GM12878 (cell line): Measurements from ENCODE around the gene WHRN. TPM values are rescaled to one million over a fixed set of nuclear protein-coding genes. Genes with fewer than 3 reads are reported as not detected.
A peak's percentile ranks its signal among the peaks of the same experiment; 100 is the strongest.

Experiments
- CREB1 ChIP-seq: IDR thresholded peaks from 2 replicates; pipeline ENCODE4 v1.6.1; 2012; ENCODE audit warnings: low read depth, mild to moderate bottlenecking, inconsistent platforms
- DPF2 ChIP-seq: fragments of 450-650 bp; IDR thresholded peaks from 2 replicates; pipeline ENCODE4 v1.6.1; 2017; ENCODE audit warnings: mild to moderate bottlenecking
- EP300 ChIP-seq, 2 experiments: fragments of 150-350 bp in 1 of 2; IDR thresholded peaks; 2 replicates each; pipeline ENCODE4 v1.6.1; 2011 to 2012; ENCODE audit warnings: low read depth in 2 of 2, low read length in 2 of 2, borderline replicate concordance in 1 of 2, improper control_type of control experiment in 1 of 2, inconsistent platforms in 1 of 2; ENCODE audit not compliant: control insufficient read depth in 1 of 2
- HSF1 ChIP-seq: fragments of 150-350 bp; IDR thresholded peaks from 2 replicates; pipeline ENCODE4 v1.6.1; 2014; ENCODE audit warnings: mild to moderate bottlenecking, low read depth, low read length
- KLF5 ChIP-seq: fragments of 450-650 bp; IDR thresholded peaks from 2 replicates; pipeline ENCODE4 v1.6.1; 2014; ENCODE audit warnings: mild to moderate bottlenecking; ENCODE audit not compliant: partially characterized antibody
- PML ChIP-seq: IDR thresholded peaks from 2 replicates; pipeline ENCODE4 v1.6.1; 2012; ENCODE audit warnings: low read length, inconsistent platforms
- PRDM15 ChIP-seq: fragments of 450-650 bp; formaldehyde crosslinking; IDR thresholded peaks from 2 replicates; pipeline ENCODE4 v1.4.0; 2020; ENCODE audit warnings: mild to moderate bottlenecking, moderate library complexity
- RUNX3 ChIP-seq: IDR thresholded peaks from 2 replicates; pipeline ENCODE4 v1.6.1; 2012; ENCODE audit warnings: low read length, inconsistent platforms
- SMAD5 ChIP-seq: IDR thresholded peaks from 2 replicates; pipeline ENCODE4 v1.6.1; 2016; ENCODE audit warnings: antibody characterized with exemption, low read depth
- STAT1 ChIP-seq: fragments of 450-650 bp; conservative IDR thresholded peaks from 2 replicates; pipeline ENCODE4 v1.6.1; 2014; ENCODE audit warnings: antibody characterized with exemption, mild to moderate bottlenecking
- polyA plus RNA-seq, 11 experiments: library from polyadenylated mRNA; depleted of rRNA in 4 of 11; unstranded in 6 of 11; stranded (reverse) in 5 of 11; fragments of >200 nt; fragmentation: Nextera tagmentation in 4 of 11; fragmentation: Illumina TruSeq in 1 of 11; extraction: Ambion mirVana in 4 of 11; extraction: Trizol in 1 of 11; gene quantifications; 1 replicate in 1 of 11; 2 replicates in 10 of 11; pipeline versions ENCODE4 v1.2.1 to v1.2.3, GENCODE V29; 2011 to 2016; ENCODE audit warnings: inconsistent platforms in 2 of 11, missing spikeins in 2 of 11, low read depth in 1 of 11
- total RNA-seq, 4 experiments: library from RNA; depleted of rRNA in 3 of 4; stranded (reverse); fragments of >200 nt in 3 of 4; fragmentation: Illumina TruSeq in 1 of 4; extraction: Trizol in 1 of 4; gene quantifications; 2 replicates each; pipeline versions ENCODE4 v1.2.1 to v1.2.3, GENCODE V29; 2013 to 2021
- TF ChIP-seq, protein P1 (sequence below): IDR thresholded peaks from 2 replicates; pipeline ENCODE4 v1.6.1; 2011; ENCODE audit warnings: borderline replicate concordance, low read depth, mild to moderate bottlenecking, moderate library complexity, mixed read lengths, low read length; ENCODE audit not compliant: insufficient read depth; ENCODE audit errors: extremely low read length
- TF ChIP-seq, protein P2 (sequence below): IDR thresholded peaks from 2 replicates; pipeline ENCODE4 v1.6.1; 2012; ENCODE audit warnings: mild to moderate bottlenecking, low read depth, low read length
- TF ChIP-seq, protein P3 (sequence below): fragments of 450-650 bp; IDR thresholded peaks from 2 replicates; pipeline ENCODE4 v1.6.1; 2017; ENCODE audit warnings: low read depth, mild to moderate bottlenecking, moderate library complexity
- TF ChIP-seq, protein P4 (sequence below): IDR thresholded peaks from 2 replicates; pipeline ENCODE4 v1.6.1; 2012; ENCODE audit warnings: low read depth, low read length, improper control_type of control experiment

Gene WHRN
- total and polyA plus RNA-seq, 10 of the 15 experiments (the other 5 are each of a cell fraction or from before 2014, with no cell fraction given), result 0.04 to 18.2 (median 0.68) TPM; not detected in 1

GRCh38 chr9:114488398-114489129, 16.7 kb downstream of the WHRN start (continued):
- no peak for TF ChIP-seq EP300 (IDR thresholded peaks at IDR 0.05; ENCODE audit: borderline replicate concordance in 1 of 2, control insufficient read depth in 1 of 2, low read depth in 2 of 2, low read length in 2 of 2)
- TF ChIP-seq STAT1, result no peak
- no peak for TF ChIP-seq PRDM15 (CRISPR knock-in tag)
- no peak for TF ChIP-seq DPF2
- no peak for TF ChIP-seq SMAD5
- no peak for TF ChIP-seq PML
- TF ChIP-seq KLF5, result no peak
- TF ChIP-seq, protein P1, sequence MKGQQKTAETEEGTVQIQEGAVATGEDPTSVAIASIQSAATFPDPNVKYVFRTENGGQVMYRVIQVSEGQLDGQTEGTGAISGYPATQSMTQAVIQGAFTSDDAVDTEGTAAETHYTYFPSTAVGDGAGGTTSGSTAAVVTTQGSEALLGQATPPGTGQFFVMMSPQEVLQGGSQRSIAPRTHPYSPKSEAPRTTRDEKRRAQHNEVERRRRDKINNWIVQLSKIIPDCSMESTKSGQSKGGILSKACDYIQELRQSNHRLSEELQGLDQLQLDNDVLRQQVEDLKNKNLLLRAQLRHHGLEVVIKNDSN, result no peak
- TF ChIP-seq, protein P2, sequence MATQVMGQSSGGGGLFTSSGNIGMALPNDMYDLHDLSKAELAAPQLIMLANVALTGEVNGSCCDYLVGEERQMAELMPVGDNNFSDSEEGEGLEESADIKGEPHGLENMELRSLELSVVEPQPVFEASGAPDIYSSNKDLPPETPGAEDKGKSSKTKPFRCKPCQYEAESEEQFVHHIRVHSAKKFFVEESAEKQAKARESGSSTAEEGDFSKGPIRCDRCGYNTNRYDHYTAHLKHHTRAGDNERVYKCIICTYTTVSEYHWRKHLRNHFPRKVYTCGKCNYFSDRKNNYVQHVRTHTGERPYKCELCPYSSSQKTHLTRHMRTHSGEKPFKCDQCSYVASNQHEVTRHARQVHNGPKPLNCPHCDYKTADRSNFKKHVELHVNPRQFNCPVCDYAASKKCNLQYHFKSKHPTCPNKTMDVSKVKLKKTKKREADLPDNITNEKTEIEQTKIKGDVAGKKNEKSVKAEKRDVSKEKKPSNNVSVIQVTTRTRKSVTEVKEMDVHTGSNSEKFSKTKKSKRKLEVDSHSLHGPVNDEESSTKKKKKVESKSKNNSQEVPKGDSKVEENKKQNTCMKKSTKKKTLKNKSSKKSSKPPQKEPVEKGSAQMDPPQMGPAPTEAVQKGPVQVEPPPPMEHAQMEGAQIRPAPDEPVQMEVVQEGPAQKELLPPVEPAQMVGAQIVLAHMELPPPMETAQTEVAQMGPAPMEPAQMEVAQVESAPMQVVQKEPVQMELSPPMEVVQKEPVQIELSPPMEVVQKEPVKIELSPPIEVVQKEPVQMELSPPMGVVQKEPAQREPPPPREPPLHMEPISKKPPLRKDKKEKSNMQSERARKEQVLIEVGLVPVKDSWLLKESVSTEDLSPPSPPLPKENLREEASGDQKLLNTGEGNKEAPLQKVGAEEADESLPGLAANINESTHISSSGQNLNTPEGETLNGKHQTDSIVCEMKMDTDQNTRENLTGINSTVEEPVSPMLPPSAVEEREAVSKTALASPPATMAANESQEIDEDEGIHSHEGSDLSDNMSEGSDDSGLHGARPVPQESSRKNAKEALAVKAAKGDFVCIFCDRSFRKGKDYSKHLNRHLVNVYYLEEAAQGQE, result no peak
- TF ChIP-seq, protein P3, sequence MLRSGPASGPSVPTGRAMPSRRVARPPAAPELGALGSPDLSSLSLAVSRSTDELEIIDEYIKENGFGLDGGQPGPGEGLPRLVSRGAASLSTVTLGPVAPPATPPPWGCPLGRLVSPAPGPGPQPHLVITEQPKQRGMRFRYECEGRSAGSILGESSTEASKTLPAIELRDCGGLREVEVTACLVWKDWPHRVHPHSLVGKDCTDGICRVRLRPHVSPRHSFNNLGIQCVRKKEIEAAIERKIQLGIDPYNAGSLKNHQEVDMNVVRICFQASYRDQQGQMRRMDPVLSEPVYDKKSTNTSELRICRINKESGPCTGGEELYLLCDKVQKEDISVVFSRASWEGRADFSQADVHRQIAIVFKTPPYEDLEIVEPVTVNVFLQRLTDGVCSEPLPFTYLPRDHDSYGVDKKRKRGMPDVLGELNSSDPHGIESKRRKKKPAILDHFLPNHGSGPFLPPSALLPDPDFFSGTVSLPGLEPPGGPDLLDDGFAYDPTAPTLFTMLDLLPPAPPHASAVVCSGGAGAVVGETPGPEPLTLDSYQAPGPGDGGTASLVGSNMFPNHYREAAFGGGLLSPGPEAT, result peak; percentile 94
- TF ChIP-seq HSF1, result no peak
- TF ChIP-seq CREB1, result no peak
- TF ChIP-seq, protein P4, sequence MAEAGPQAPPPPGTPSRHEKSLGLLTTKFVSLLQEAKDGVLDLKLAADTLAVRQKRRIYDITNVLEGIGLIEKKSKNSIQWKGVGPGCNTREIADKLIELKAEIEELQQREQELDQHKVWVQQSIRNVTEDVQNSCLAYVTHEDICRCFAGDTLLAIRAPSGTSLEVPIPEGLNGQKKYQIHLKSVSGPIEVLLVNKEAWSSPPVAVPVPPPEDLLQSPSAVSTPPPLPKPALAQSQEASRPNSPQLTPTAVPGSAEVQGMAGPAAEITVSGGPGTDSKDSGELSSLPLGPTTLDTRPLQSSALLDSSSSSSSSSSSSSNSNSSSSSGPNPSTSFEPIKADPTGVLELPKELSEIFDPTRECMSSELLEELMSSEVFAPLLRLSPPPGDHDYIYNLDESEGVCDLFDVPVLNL, result no peak
- no peak for TF ChIP-seq RUNX3
